HL-60 (cell line): ENCODE measurements around the gene SARDH.

Experiments used
- DNase-seq, 2 experiments: peaks; one replicate each; pipeline ENCODE4 v3.0.0-alpha.2; 2010 to 2020; ENCODE audit warnings: low read depth in 1 of 2, low spot score in 1 of 2
- H3K27ac ChIP-seq: fragments of 250-450 bp; sonication (Bioruptor Pico); replicated peaks from 2 replicates; pipeline ENCODE4 v1.5.1; 2020; ENCODE audit warnings: mild to moderate bottlenecking, moderate library complexity
- H3K27me3 ChIP-seq: fragments of 250-450 bp; sonication (Bioruptor Pico); 2 replicates; pipeline ENCODE4 v1.5.1; 2021; ENCODE audit warnings: mild to moderate bottlenecking, moderate library complexity; ENCODE audit not compliant: insufficient read depth, poor library complexity, severe bottlenecking
- H3K4me3 ChIP-seq: replicated peaks from 2 replicates; pipeline ENCODE4 v1.5.1; 2011; ENCODE audit warnings: mild to moderate bottlenecking, control low read depth, low read length; ENCODE audit not compliant: insufficient read depth
- GABPA ChIP-seq: IDR thresholded peaks from 2 replicates; pipeline ENCODE4 v1.6.1; 2012; ENCODE audit warnings: low read depth
- POLR2AphosphoS5 ChIP-seq: IDR thresholded peaks from 2 replicates; pipeline ENCODE4 v1.6.1; 2012; ENCODE audit warnings: low read depth
- REST ChIP-seq: IDR thresholded peaks from 2 replicates; pipeline ENCODE4 v1.6.1; 2012; ENCODE audit warnings: low read depth; ENCODE audit not compliant: insufficient replicate concordance
- SPI1 ChIP-seq: IDR thresholded peaks from 2 replicates; pipeline ENCODE4 v1.6.1; 2012; ENCODE audit warnings: low read depth, mild to moderate bottlenecking, borderline replicate concordance
- TF ChIP-seq, protein P1 (sequence below): IDR thresholded peaks from one replicate; pipeline ENCODE4 v1.5.1; 2011; ENCODE audit warnings: low read length, control low read depth, inconsistent platforms; ENCODE audit not compliant: insufficient read depth

Gene SARDH

DNA sequence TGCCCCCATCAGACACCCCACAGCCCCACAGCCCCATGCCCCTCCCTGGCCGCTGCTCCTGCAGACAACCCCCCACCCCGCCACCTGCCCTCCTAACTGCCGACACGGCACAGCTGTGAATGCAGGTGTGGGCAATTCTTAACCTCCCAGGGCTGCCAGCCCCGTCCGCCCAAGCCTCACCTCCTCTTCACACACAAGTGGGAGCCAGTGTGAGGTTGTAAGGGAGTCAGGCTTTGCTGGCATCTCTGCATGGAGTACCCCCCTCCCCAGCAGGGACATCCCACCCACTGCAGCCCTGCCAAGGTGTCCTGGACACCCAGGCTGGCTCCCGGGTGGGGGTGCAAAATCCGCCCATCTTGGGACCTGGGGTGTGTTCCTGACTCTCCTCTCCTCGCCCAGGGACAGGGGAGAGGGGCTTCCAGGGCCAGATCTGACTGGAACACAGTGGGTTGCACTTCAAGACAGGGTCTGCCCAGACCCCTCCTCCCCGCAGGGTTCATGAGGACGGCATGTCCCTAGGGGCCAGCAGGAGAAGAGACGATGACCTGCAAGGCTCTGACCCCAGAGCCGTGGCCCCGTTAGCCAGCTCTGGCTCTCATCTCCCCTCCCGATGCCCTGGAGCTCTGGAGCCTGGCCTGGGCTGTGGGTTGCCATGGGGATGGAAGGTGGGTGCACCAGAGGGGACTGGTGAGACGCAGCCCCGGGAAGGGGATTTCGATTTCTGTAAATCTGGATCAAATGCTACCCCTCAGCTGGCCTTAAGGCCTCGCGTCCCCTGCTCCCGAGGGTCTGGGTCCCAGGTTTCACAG, 34.4 kb downstream of the SARDH start:
- TF ChIP-seq, protein P1, sequence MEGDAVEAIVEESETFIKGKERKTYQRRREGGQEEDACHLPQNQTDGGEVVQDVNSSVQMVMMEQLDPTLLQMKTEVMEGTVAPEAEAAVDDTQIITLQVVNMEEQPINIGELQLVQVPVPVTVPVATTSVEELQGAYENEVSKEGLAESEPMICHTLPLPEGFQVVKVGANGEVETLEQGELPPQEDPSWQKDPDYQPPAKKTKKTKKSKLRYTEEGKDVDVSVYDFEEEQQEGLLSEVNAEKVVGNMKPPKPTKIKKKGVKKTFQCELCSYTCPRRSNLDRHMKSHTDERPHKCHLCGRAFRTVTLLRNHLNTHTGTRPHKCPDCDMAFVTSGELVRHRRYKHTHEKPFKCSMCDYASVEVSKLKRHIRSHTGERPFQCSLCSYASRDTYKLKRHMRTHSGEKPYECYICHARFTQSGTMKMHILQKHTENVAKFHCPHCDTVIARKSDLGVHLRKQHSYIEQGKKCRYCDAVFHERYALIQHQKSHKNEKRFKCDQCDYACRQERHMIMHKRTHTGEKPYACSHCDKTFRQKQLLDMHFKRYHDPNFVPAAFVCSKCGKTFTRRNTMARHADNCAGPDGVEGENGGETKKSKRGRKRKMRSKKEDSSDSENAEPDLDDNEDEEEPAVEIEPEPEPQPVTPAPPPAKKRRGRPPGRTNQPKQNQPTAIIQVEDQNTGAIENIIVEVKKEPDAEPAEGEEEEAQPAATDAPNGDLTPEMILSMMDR, result no peak
- TF ChIP-seq GABPA, result no peak
- H3K27me3 ChIP-seq, result peaks cover 32% of the 10 kb centered on the region
- no peak overlapping the region for H3K27ac ChIP-seq
- no peak overlapping the region for H3K4me3 ChIP-seq
- DNase-seq, result no peak

- no peak for DNase-seq
- TF ChIP-seq GABPA (no peak), REST (no peak), SPI1 (no peak), POLR2AphosphoS5 (no peak)
- TF ChIP-seq, protein P1, result no peak
- no peak overlapping the region for H3K27ac ChIP-seq
- no peak overlapping the region for H3K4me3 ChIP-seq
- H3K27me3 ChIP-seq, result peaks cover 35% of the 10 kb centered on the region
Measured at GRCh38 chr9:133702798-133703590, 35.2 kb downstream of the SARDH start.

- TF ChIP-seq, protein P1, result no peak
- no peak for TF ChIP-seq SPI1
- no peak for TF ChIP-seq GABPA
- TF ChIP-seq POLR2AphosphoS5, result no peak
- Histone ChIP-seq H3K27me3 (peaks cover 35% of the 10 kb centered on the region), H3K27ac (no peak overlapping the region), H3K4me3 (no peak overlapping the region)
- no peak for DNase-seq
Measured at GRCh38 chr9:133701981-133702797, 36.0 kb downstream of the SARDH start.

- Histone ChIP-seq H3K27me3 (peaks cover 35% of the 10 kb centered on the region), H3K27ac (no peak overlapping the region), H3K4me3 (no peak overlapping the region)
- no peak for DNase-seq
- TF ChIP-seq REST (no peak), GABPA (no peak), POLR2AphosphoS5 (no peak), SPI1 (no peak)
- TF ChIP-seq, protein P1, result no peak
Measured at GRCh38 chr9:133701321-133701980, 36.7 kb downstream of the SARDH start.
